Left renal cortex interstitium (tissue), 4 donors: ENCODE measurements around the gene PARD3B. TPM values are rescaled to one million over a fixed set of nuclear protein-coding genes. Genes with fewer than 3 reads are reported as not detected.

Experiments
- DNase-seq, 4 donors: peaks; one replicate each; pipeline ENCODE4 v3.0.0-alpha.2; 2013; ENCODE audit warnings: low read depth in 4 of 4, low spot score in 2 of 4, missing footprints in 1 of 4
- polyA plus RNA-seq, 4 donors: library from polyadenylated mRNA; unstranded; fragments of 120-200 nt; gene quantifications; one replicate each; pipeline ENCODE4 v1.2.1, GENCODE V29; 2013; ENCODE audit not compliant: insufficient read length in 4 of 4

The PARD3B gene
- polyA plus RNA-seq, 4 donors, result 31.9 to 36.3 (median 34.3) TPM

DNA sequence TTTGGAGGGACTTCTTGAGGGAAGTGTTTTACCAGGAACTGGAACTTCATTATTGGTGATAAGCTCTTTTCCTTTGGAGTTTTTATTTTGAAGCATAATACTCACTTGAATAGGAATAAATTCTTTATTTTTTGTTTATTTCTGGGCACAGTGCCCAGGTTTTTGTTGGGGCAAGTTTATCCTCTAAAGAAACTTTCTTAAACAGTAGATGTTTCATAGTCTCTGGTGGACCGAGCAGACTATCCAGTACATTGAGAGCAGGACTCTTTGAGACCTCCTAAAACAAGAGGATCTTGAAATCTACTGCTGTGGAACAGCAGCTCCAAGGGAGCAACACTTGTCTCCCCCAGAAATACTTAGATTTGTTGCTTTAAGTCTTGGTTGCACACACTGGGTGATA, 109.4 kb downstream of the PARD3B start:
- no peak for DNase-seq

DNA sequence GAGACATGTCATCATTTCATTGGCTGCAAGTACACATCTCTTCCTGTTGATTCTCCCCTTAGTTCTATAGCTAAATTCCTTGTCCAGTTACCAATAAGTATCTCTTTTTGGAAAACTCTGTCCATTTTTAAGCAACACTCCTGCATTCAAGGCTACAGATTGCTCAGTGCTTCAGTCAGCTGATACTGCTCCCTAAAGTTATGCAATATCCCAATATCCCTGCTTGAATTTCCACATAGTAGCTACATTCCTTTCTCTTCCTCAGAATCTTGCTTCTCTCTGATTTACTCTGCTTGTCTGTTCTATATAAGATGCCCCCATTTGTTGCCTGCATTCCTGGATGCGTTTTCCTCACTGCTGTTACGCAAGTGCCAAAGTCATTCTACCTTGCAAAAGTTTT, 109.8 kb downstream of the PARD3B start:
- no peak for DNase-seq

DNA sequence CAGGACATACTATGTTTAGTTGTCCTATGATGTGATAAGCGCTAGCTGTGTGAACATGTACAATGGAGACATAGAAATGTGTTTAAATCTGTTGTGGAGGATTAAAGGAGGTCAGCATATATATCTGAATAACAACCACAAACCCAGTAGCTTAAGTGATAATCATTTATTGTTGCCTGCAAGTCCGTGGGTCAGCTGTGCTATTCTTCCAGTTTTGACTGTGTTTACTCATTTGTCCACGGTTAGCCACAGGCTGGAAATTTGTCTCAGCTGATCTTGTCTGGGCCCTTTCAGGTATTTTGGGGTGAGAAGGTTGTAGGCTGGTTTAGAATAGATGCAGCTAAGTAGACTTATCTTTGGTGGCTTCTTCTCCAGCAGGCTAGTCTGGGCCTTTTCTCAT, 110.4 kb downstream of the PARD3B start:
- DNase-seq, result no peak

DNA sequence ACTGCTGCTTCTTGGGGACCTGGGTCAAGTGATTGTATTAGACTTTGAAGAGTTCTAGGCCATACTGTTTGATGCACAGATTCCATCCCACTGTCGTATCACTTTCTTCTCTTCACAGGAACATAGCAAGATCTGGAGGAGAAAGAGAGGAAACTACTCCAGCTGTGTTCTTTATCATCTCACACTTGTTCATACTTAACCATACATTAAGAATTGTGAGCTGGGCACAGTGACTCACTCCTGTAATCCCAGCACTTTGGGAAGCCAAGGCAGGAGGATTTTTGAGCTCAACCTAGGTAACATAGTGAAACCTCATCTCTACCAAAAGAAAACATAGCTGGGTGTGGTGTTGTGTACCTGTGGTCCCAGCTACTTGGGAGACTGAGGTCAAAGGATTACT, 111.7 kb downstream of the PARD3B start:
- no peak for DNase-seq

DNA sequence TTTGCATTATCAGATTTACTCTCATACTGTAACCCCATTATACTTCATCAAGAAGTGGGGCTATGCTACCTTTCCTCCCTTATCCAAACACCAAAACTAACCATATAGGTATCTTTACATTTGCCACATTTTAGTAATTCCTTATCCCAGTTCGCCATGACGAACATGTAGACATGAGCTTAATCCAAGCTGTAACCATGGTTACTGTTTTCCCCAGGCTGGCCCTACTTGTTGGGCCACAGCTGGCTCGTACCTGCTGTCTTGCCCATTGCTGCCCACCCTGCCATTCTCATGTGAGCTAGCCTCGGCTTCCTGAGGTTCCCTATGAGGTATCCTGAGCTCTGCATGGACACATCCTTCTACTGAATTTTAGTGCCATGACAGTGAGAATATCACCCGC, 117.7 kb downstream of the PARD3B start:
- no peak for DNase-seq

DNA sequence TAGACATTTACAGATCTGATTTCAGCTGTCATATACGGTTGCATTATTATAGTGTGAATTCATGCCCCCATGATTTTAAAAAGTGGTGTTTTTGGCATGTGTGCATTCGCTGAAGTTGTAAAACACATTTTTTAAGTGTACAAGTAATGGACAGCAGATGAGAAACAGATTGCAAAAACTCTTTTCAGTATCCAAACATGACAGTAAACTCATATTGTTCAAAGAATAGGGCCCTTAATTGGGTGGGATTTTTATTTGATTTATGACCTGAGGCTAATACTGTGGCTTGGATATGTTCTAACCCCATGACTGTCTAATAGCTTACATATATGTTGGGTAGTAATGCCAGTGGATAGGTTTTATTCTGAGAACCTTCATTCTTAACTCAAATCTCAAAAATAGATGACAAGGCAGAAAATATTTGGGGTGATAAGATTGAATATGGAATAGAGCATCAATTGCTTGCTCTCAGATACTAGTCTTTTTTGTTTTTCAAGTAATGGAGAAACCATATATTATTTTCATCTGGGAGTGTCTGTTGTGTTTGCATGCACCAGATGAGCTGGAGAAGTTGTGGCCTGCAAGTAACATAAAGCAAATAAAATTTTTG, 118.6 kb downstream of the PARD3B start:
- no peak for DNase-seq

DNA sequence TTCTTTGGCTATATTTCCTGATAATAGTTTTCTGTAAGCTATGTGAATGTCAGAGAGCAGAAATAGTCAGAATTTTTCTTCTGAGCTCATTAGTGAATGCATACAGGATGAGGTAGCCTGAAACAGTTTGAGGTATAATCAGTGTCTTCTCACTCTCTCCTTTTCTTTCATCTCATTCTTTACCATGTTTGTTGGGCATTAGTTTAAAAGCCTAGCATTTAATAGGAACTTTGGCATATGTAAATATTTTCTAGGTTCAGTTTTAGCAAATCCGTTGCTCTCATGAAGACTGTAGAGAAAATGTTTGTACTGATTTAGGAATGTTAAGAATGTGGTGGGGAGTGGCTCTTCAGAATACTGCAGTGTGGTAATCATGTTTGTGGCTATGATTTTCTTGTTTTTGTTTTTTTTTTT, 119.4 kb downstream of the PARD3B start:
- DNase-seq, result no peak

DNA sequence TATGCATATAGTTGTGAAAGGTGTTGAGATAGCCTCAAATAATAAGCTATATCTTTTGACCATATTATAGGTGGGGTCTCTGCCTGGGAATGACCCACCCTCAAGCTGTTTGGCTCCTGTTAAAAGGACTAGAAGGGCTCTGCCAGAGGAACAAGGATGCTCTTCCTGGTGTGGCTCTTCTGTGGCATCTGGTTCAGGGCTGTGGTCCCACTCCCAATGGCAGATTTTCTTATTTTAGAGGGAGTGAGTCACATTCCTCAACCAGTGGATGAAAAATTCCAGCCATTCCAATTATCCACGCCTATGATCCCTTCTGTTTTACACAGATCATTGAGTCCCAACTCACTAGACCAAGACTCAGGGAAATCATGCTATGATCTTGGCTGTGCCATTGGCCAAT, 119.9 kb downstream of the PARD3B start:
- DNase-seq, result no peak

DNA sequence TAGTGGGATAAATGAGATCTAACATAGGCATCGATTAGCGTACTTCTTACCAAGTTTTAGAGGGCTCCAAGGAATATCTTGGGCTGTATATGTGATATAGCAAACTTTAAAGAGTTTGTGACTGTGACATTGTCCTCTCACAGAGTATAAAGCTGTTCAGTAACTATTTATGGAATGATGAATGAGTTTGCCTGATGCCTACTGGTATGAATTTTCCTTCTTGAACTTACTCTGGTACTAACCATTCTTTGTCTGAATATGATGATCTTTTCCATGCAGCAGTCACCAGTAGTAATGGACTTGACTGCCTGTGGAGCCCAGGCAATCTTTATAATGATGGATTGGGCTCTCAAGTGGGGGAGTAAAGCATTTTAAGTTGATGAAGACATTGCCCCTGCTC, 120.5 kb downstream of the PARD3B start:
- no peak for DNase-seq

DNA sequence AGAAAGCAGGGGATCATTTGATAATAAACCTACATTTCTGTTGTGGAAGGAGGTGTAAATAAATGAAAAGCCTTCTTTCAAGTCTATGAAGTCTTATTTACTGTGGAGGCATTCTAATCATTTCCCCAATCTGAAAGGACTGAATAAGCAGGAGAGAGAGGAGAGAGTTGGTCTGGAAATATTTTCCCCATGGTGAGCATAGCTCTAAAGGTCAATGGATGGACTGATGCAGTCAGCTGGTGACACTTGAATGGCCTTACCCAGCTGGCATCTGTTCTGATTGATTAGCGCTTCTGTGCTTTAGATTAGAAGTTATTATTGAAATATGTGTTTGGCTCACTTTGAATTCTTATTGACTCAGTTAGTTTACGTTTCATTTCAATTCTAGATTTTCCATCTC, 122.7 kb downstream of the PARD3B start:
- DNase-seq, result no peak

DNA sequence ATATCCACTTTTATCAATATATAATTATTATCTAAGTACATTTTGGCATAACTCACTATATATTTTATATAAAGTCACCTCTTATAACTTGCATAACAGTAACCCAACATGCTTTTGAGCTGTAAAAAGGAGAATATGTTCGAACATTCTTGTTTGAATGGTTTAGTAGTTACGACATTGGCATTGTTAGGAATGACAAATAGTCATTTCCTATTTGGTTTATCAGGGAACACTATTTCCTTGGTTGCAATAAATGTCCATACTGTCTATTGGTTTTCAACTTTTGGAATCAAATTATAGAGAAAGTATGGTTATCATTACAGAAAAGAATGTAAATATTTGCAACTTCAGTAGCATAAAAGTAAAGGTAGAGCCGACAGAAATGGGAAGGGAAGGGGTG, 124.1 kb downstream of the PARD3B start:
- DNase-seq, result no peak

DNA sequence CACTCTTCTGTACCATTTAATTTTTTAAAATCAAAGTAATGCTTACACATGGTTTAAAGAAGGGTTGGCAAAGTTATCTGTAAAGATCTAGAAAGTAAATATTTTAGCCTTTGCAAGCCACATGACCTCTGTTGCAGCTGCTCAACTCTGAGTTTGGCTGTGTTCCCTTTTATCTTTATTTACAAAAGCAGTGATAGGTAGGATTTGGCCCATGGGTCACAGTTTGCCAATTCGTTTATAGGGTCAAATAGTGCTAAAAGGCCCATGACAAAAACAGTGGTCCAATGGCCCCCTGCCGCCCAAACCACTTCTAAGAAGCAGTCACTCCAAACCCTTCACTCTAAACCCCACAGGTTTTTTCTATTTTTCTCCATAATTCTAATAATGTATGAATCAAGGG, 124.8 kb downstream of the PARD3B start:
- DNase-seq, result no peak

DNA sequence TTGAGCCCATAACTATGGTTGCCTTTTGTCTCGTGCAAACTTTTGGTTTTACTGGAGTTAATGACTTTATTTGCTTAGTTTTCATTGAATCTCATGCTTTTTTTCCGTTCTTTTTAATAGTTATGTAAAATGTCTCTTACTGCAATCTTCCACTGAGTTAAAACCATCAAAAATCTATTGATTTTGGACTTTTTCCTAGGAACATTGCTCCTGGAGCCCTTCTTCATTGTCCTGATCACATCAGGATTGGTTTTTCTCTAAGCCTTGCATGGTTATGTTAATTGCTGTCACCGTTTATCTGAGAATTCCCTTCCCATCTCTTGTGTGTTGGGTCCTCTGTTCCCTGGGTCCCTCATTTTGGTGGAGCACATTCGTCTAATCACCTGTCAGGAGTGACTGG, 125.5 kb downstream of the PARD3B start:
- DNase-seq, result no peak

DNA sequence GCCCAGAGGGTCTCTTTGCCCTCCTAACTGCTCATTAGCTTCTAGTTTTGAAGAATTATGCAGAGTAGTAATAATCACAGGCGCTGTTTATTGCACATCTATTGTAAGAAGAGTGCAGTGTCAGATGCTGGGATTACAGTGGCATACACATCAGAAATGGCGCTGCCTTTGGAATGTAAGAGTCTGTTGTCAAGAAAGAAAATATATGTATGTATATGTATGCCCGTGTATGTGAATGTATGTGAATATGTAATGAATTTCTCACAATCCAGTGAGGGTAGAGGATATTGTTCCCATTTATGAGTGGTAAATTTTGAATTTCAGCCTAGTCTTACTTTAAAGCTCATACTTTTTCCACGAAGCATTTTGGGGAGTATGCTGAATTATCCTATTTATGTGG, 127.5 kb downstream of the PARD3B start:
- DNase-seq, result no peak

DNA sequence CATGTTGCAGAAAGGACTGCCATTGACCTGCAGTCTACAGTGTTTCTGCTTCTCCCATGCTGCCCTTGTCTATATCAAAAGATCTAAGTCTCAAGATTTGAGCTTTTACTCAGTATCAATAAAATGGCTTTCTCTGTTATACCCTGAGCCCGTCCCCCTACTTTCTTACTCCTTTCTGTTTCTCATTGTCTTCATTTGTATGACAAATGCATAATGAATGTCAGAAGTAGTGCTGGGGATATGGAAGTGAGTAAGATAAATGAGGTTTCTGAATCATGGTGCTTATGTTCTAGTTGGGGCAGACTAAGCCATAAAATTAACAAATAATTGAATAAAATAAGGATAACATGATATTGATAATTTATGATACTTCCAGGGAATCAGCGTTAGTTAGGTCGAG, 128.6 kb downstream of the PARD3B start:
- DNase-seq, result no peak

DNA sequence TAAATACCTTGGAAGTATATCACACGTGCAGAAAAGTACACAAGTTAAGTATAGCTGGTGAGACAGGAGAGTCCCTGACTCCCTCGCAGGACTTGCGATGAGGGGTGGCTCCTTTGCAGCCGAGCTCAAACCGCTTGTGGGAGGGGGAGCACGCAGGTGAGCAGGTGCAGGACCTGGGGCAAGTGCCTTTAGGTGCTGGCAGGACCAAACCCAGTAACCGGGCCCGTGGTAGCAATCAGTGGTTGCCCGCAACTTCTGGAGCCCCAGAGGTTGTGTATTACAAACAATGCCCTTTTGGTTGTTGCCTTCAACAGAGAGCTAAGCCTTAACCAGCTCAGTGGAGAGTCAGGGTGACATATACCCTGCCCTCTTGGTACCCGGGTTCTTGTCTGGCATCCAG, 132.8 kb downstream of the PARD3B start:
- no peak for DNase-seq

DNA sequence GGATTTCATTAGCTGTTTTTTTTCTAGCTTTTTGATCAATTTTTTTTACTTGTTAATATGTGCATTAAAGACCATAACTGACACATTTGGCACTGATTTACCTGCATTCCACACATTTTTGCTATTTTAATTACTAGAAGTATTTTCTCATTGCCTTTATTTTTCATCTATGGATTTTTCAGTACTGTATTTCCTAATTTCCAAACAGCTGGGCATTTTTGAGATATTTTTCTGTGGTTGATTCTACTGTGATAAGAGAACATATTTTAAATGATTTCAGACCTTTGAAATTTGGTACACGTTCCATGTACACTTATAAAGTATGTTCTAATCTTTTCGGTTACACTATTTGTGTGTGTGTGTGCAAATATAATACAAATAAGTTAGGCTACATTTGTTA, 135.3 kb downstream of the PARD3B start:
- DNase-seq, result no peak

DNA sequence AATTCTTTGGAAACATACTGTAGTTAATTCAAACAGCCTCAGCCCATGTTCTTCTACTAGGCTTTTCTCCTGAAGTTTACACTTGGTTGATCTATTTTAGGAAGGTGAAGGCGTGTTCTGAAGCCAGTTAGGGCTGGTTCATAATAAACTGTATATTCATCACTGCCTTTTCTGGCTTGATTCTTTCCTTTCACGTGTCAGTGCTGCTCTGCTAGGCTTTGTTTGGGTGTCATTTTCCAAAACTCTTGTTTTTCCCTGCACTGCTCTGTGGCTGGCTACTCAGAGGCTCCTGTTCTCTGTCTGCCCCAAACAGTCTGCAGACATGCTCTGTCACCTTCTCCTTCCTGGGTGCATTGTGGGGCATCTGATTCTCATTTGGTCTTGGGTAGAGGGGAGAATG, 136.1 kb downstream of the PARD3B start:
- DNase-seq, result no peak

DNA sequence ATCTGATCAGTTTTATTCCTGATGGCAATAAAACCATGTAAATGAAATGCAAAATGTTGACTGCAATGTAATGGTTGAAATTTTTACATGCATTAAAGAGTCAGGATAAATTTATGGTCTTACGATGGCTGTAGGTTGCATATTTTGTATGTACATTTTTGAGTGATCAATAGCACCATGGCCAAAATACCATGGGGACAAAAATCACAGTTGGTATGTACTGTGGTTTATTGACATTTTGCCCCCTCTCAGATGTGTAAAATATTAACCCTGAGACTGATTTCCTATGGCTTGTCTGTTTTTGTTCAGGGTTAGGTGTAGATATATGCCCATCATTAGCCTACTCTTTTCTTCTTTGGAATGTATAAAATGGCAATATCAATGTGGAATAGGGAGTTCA, 138.1 kb downstream of the PARD3B start:
- no peak for DNase-seq

DNA sequence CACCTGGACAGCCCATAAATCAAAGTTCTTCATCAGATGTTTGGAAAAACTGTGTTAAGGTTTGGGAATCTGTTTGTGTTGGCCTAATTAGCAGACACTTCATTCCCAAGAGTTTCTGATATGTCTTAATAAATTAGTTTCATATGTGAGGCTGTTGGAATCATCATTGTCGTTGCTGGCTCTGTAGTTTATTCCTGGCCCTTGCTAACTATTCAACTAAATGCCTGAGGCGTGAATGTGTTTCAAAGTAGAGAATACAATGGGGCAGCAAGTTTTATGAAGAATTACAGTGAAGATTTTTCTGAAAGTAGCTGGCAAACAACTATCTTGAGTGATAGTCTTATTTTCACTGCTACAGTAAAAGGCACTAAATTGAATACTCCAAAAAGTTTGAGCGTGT, 141.1 kb downstream of the PARD3B start:
- DNase-seq, result no peak

DNA sequence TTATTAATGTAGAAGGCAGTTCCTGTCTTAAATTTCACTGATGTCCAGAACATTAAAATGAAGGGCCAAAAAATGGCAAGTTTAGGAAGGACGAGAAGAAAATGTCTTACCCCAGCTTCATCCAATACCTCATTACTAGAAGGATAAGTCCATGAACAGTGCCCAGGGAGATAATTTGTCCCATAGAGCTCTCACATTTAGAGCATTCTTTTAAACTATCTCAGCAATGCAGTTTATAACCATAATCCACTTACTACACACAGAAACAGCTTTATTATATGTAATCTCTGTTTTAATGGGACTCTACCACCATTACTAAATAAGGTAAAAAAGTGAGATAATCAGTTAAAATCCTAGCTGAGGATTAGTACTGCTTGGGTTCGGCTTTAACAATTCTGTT, 142.5 kb downstream of the PARD3B start:
- no peak for DNase-seq

DNA sequence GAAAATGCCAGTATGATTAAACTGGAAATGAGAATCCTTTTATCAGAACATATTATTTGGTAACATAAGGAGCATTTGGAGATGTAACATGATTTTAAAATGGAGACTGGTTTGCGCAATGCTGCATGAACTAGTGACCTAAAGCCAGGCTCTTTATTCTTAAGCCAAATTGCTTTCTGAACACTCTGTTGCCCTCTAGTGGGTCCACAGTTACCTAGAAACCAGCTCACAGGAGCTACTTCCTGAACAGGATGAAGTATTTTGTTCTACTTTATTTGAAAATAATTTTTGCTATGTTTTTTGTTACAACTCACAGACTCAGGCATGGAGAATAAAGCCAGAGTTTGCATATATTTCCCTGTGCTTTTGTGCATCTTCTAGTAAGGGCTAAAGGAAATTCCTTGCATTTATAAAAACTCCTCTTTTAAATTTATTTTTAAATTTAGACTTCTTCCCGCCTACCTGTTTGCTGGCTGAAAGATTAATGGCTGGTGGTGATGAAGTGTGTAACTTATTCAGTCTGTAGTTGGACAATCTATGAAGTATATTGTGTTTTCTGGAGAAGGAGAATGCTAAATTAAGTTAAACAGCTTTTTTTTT, 146.7 kb downstream of the PARD3B start:
- DNase-seq, result peak; percentile 30 to 81 (median 58)

DNA sequence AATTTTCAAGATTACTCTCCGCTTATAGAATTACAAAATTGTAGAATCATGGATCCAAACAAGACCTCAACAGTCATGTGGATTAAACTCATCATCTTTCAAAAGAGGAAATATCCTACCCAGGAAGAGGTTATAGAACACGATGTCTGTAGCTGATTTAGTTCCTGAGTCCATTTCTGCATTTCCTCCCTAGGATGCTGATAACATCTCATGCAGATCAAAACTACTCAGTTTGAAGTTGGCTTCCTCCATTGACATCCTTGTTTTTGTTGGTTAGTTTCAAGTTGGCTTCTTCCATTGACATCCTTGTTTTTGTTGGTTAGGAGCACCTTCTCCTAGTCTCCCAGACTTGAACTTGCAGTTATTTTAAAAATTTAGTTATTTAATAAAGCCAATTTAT, 147.5 kb downstream of the PARD3B start:
- no peak for DNase-seq
